T-helper 2 cell treated with Interferon-gamma antibody and Interleukin-4, amounts not matched to agents 100 ng/mL and 5 ng/mL, for 36 hours (primary cell): ENCODE results near the gene AFP. TPM values are rescaled to one million over a fixed set of nuclear protein-coding genes. Genes with fewer than 3 reads are reported as not detected.

ENCODE experiments used
- intact Hi-C: fragments of 100-400 bp; cut with micrococcal nuclease; formaldehyde crosslinking; loops from one replicate; pipeline ENCODE4 v1.15.1; 2023
- total RNA-seq: library from RNA; stranded (reverse); gene quantifications from 2 replicates; pipeline ENCODE4 v1.2.3, GENCODE V29; 2022

AFP gene
- total RNA-seq, 1 donor from 2014 or later, result not detected

DNA sequence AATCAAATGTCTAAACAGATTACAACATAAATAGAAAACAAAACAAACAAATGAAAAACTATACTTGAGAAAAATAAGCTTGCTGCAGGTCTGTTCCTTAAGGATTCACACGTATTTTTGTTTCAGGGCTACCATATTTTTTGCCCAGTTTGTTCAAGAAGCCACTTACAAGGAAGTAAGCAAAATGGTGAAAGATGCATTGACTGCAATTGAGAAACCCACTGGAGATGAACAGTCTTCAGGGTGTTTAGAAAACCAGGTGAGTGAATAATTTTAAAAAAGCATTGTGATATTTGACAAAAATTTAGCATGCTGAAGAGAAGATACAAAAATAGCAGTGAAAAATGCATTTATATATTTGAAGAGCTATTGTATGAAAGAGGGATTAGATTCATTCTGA, 2.0 kb downstream of the AFP start:
- intact Hi-C loops, result no loop called here

GRCh38 chr4:73438582-73439215, 2.7 kb downstream of the AFP start:
- intact Hi-C loops, result no loop called here

DNA sequence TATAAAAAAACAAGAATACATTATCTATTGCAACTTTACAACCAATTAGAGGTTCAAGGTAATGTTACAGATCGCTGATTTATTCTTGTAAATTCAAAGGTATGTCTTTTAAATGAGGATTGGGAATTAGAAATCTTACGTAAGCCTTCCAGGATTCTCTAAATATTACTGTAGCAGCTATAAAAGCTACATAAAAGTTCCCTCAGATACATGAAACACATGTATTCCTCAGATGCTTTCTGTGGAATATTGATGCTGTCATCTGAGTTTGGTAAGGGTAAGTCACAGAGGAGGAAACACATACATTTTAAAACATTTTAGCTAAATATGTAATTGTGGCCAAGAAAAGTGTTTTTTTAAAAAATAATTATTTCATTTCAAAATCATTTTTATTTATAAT, 3.4 kb downstream of the AFP start:
- intact Hi-C loops, result no loop called here

- intact Hi-C loops, result loop anchor here (10.0 kb wide), 1 partner anchor 215 kb away; no protein-coding TSS in a partner anchor
These were observed 4.0 kb downstream of the AFP start for GRCh38 chr4:73439991-73440390.

- intact Hi-C loops, result loop anchor here (10.0 kb wide), 1 partner anchor 214 kb away; no protein-coding TSS in a partner anchor
These were observed 4.6 kb downstream of the AFP start for GRCh38 chr4:73440653-73441052.

GRCh38 chr4:73442275-73442674, 6.3 kb downstream of the AFP start:
- intact Hi-C loops, result loop anchor here (10.0 kb wide), 1 partner anchor 213 kb away; no protein-coding TSS in a partner anchor

- intact Hi-C loops, result loop anchor here (10.0 kb wide), 1 partner anchor 212 kb away; no protein-coding TSS in a partner anchor
These were observed 7.2 kb downstream of the AFP start for GRCh38 chr4:73443224-73443623.

GRCh38 chr4:73445383-73446335, 9.6 kb downstream of the AFP start:
- intact Hi-C loops, result loop anchor here (1.0 to 10.0 kb wide), 3 partner anchors 104 to 209 kb away; no protein-coding TSS in a partner anchor

- intact Hi-C loops, result loop anchor here (1.0 to 10.0 kb wide), 3 partner anchors 105 to 208 kb away; no protein-coding TSS in a partner anchor
These were observed 10.4 kb downstream of the AFP start for GRCh38 chr4:73446336-73446938.

GRCh38 chr4:73447671-73448070, 11.7 kb downstream of the AFP start:
- intact Hi-C loops, result loop anchor here (5.0 to 10.0 kb wide), 2 partner anchors 135 to 207 kb away; no protein-coding TSS in a partner anchor

- intact Hi-C loops, result loop anchor here (5.0 to 10.0 kb wide), 2 partner anchors 136 to 206 kb away; no protein-coding TSS in a partner anchor
These were observed 12.6 kb downstream of the AFP start for GRCh38 chr4:73448448-73449203.

DNA sequence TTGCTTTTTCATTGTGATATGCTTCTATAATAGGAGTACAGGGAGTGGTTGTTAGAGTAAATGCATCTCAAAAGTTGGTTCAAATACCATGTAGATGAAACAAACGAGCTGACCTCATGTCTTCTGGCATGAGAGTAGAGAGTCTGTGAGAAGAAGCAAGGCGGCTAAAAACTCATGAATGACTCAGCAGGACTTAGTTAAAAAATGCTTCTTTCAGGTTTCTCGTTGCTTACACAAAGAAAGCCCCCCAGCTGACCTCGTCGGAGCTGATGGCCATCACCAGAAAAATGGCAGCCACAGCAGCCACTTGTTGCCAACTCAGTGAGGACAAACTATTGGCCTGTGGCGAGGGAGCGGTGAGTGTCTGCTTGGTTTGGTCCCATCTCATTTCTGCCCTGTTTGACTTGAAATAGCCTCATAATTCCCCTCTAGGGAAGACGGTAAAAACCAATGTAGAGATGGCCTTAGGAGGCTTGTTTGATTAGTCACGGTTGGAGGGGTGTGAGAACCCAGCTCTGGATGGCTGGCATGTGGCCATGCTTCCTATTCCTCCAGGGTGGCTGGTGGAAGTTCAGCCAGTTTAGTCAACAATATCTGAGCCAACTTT, 14.5 kb downstream of the AFP start:
- intact Hi-C loops, result no loop called here

DNA sequence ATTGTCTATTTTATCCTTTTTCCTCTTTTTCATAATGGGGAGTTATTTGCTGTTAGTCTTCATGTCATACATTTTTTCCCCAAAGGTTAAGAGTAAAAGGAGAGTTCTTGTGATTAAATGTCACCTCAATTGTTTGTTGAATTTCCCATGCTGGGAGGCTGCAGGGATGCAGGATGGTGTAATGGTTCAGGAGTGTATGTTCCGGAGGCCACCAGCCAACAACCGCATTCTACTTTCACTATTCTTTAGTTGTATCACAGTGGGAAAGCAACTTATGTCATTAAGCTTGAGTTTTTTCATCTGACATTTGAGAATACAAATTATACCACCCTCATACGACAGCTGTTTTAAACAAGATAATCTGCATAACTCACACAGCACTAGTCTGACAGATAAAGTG, 15.4 kb downstream of the AFP start:
- intact Hi-C loops, result no loop called here

- intact Hi-C loops, result no loop called here
These were observed 16.1 kb downstream of the AFP start for GRCh38 chr4:73451981-73452747.

DNA sequence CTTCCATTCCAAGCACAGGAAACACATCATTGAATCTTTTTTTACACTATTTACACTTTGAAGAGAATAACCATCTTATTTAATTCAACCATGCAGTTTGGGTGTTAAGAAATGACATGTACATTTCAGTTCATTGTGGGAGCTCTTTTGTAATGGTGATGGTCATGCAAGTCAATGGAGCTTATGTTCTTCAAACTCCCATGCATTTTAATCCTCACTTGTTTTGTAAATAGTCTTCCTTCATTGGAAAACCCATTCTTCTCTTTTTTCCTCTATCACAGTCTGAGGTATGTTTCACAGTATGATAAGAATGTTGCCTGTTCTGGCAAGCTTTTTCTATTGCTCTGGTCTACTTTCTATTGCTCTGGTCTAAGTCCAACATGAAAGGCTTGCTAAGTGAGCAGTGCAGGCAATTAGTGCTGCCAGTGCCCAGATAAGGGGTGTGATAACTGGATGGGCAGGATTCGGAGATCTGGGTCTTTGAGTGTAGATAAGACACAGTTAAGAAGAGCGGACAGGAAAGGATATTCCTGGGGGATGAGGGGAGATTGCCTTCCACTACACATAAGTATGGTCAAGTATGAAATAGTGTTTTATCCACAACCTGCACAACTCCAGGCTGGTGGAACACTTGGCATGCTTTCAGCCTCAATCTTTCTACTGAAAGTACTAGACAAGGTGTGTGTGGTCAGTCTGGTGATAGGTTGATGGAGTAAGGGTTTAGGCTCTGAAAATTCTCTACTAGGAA, 17.1 kb downstream of the AFP start:
- intact Hi-C loops, result no loop called here

DNA sequence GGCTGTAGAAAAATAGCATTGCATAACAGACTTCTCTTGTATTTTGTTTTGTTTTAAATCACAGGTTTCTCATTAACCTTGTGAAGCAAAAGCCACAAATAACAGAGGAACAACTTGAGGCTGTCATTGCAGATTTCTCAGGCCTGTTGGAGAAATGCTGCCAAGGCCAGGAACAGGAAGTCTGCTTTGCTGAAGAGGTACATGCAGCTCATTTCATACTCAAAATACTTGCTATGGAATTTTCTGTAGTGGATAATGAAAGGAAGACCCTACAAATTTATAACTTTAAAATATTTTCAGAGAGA, 17.6 kb downstream of the AFP start:
- intact Hi-C loops, result no loop called here

GRCh38 chr4:73454920-73455319, 18.9 kb downstream of the AFP start:
- intact Hi-C loops, result no loop called here

DNA sequence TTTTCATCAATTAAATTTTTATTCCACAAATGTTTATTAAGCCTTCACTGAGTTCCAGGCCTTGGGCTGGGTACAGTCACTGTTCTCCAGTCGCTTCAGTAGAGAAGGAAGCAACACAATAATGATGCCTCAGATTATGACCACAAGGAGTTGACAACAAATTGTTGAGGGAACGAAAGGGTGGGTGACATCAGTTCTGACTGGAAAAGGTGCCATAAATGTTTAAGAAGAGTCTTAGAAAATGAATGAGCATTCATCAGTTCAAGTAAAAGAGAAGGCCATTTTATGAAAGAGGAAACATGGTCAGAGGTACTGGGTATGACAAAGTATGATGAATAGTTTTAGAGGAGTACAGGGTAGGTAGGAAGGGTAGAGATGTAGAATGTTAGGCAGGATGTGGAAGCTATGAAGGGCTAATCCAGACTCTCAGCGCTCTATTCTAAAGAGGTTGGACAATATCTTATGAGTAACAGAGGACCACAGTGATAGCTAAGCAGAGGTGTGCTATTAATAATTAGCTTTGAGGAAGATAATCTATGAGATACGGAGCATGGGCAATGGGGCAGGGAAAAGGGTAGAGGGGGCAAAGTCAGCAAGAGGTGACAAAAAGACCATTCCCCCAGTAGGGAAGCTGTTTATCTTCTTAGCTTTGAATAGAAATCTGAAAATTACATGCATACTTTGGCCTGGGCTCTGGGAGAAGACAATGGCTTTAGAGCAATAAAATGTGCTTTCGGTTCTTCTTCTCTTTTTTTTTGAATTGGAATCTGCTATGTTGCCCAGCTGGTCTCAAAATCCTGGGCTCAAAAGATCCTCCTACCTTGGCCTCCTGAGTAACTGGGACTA, 20.4 kb downstream of the AFP start:
- intact Hi-C loops, result no loop called here
